Superior temporal gyrus (tissue), 1 donor: ENCODE results near the gene PLAC1.

Experiments
- DNase-seq: peaks from one replicate; pipeline ENCODE4 v3.0.0-alpha.2; 2016; ENCODE audit errors: extremely low spot score

The PLAC1 gene

GRCh38 chrX:134658002-134658759 is at the start of gene PLAC1:
Gene PLAC1, minus strand, starts transcription at chrX:134658471. Its CDS starts 91,789 bp downstream, at chrX:134566682.
- no peak for DNase-seq

- DNase-seq = no peak
Measured at GRCh38 chrX:134706138-134706537, 47.9 kb upstream of the PLAC1 start.

- DNase-seq = no peak
Measured at GRCh38 chrX:134695999-134696398, 37.7 kb upstream of the PLAC1 start.

- no peak for DNase-seq
Measured at GRCh38 chrX:134694333-134695322, 36.4 kb upstream of the PLAC1 start.

- no peak for DNase-seq
Measured at GRCh38 chrX:134693644-134694043, 35.4 kb upstream of the PLAC1 start.

- DNase-seq = no peak
Measured at GRCh38 chrX:134692990-134693389, 34.7 kb upstream of the PLAC1 start.

GRCh38 chrX:134692233-134692632 is 34.0 kb upstream of the PLAC1 start:
- no peak for DNase-seq

- DNase-seq = no peak
Measured at GRCh38 chrX:134691453-134691852, 33.2 kb upstream of the PLAC1 start.

- DNase-seq = no peak
Measured at GRCh38 chrX:134688839-134689238, 30.6 kb upstream of the PLAC1 start.

- DNase-seq = no peak
Measured at GRCh38 chrX:134688031-134688823, 30.0 kb upstream of the PLAC1 start.

- DNase-seq = no peak
Measured at GRCh38 chrX:134685668-134686067, 27.4 kb upstream of the PLAC1 start.

GRCh38 chrX:134684956-134685355 is 26.7 kb upstream of the PLAC1 start:
- DNase-seq = no peak

GRCh38 chrX:134683351-134684005 is 25.2 kb upstream of the PLAC1 start:
- no peak for DNase-seq

- DNase-seq = no peak
Measured at GRCh38 chrX:134682081-134682480, 23.8 kb upstream of the PLAC1 start.

- no peak for DNase-seq
Measured at GRCh38 chrX:134679644-134680043, 21.4 kb upstream of the PLAC1 start.

GRCh38 chrX:134679221-134679620 is 20.9 kb upstream of the PLAC1 start:
- DNase-seq = no peak

GRCh38 chrX:134677332-134677731 is 19.1 kb upstream of the PLAC1 start:
- no peak for DNase-seq

- no peak for DNase-seq
Measured at GRCh38 chrX:134676436-134676835, 18.2 kb upstream of the PLAC1 start.

GRCh38 chrX:134673123-134673522 is 14.9 kb upstream of the PLAC1 start:
- no peak for DNase-seq

- DNase-seq = no peak
Measured at GRCh38 chrX:134672101-134672500, 13.8 kb upstream of the PLAC1 start.

GRCh38 chrX:134671294-134671693 is 13.0 kb upstream of the PLAC1 start:
- no peak for DNase-seq
